Stomach (tissue), 4 donors: ENCODE measurements around the gene CASP2.

ENCODE experiments used
- POLR2A ChIP-seq, 4 donors: fragments of 450-650 bp; IDR thresholded peaks; one replicate each; pipeline ENCODE4 v1.6.1; 2016; ENCODE audit warnings: antibody characterized with exemption in 4 of 4, control low read depth in 2 of 4, mild to moderate bottlenecking in 1 of 4, moderate library complexity in 1 of 4
- POLR2AphosphoS5 ChIP-seq, 3 donors: sonication (generic); formaldehyde crosslinking; IDR thresholded peaks; one replicate each; pipeline ENCODE4 v1.6.1; 2016; ENCODE audit warnings: antibody characterized with exemption in 3 of 3
- TF ChIP-seq, protein P1 (sequence below), 7 experiments: fragments of 450-650 bp in 4 of 7; fragments of 200-600 bp in 3 of 7; sonication (generic) in 3 of 7; IDR thresholded peaks; one replicate each; pipeline ENCODE4 v1.5.1; 2016 to 2019; ENCODE audit warnings: antibody characterized with exemption in 7 of 7, control low read depth in 2 of 7, mild to moderate bottlenecking in 1 of 7

DNA sequence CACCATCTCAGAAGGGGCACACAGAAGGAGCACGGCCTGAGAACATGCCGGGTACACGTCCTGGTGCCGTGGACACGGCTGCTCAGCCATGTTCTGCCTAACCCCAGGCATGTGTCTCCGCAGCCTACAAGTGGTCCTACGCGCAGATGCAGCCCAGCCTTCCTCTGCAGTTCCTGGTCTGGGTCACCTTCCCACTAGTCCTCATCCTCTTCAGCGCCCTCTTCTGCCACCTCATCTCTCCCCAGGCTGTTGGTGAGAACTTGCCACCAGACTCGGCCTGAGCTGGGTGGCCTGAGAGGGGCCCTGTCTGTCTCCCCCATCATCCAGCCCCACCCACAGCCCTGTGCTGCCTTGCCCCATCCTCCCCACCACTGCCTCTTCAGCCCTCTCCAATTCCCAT is 33.1 kb downstream of the CASP2 start:
- no peak for TF ChIP-seq POLR2AphosphoS5 (IDR thresholded peaks at IDR 0.05)
- TF ChIP-seq, protein P1, sequence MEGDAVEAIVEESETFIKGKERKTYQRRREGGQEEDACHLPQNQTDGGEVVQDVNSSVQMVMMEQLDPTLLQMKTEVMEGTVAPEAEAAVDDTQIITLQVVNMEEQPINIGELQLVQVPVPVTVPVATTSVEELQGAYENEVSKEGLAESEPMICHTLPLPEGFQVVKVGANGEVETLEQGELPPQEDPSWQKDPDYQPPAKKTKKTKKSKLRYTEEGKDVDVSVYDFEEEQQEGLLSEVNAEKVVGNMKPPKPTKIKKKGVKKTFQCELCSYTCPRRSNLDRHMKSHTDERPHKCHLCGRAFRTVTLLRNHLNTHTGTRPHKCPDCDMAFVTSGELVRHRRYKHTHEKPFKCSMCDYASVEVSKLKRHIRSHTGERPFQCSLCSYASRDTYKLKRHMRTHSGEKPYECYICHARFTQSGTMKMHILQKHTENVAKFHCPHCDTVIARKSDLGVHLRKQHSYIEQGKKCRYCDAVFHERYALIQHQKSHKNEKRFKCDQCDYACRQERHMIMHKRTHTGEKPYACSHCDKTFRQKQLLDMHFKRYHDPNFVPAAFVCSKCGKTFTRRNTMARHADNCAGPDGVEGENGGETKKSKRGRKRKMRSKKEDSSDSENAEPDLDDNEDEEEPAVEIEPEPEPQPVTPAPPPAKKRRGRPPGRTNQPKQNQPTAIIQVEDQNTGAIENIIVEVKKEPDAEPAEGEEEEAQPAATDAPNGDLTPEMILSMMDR (IDR thresholded peaks at IDR 0.05), result no peak
- TF ChIP-seq POLR2A (IDR thresholded peaks at IDR 0.05), result no peak
